Right hindlimb (tissue), 1 donor: Measurements from ENCODE around the gene SUMF1.

Experiments used
- DNase-seq: peaks from one replicate; pipeline ENCODE4 v3.0.0-alpha.2; 2018

SUMF1 gene

DNA sequence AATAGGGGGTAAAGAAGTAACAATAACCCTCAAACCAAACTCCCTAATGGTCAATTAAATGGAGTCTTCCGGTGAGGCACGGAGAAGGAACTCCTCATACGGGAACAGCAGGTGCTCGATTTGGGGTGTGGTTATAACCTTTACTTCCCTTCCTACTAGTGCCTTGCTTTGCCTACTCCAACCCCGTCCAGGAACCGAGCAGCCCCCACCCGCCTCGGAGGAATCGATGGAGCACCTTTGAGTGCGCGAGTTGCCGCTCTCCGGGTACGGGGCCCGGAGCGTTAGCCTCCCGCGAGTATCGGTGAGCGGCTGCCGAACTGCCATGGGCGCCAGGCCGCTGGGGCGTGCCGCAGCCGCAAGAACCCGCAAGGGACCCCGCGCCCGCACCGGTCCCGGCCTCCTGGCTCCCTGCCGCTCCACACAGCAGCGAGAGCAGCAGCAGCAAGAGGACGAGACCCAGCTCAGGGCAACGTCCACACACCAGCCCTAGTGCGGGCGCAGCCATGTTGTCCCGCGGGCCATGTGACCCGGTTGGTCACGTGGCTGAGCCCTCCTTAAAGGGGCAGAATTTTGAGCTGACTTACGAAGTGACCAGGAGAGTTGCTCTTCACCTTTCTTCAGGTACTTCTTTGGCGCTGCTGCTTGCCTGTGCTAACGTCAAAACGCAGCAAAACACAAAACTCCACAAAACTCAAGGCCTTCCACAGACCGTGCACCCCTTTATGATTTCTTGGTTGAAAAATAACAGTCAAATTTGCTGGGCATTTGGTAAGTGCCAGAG, at the start of gene SUMF1:
TSS of gene SUMF1 (minus strand) at position 529 of the 781 bp plus-strand sequence. CDS start at position 505, 24 bp downstream.
- peak; percentile 89 for DNase-seq

DNA sequence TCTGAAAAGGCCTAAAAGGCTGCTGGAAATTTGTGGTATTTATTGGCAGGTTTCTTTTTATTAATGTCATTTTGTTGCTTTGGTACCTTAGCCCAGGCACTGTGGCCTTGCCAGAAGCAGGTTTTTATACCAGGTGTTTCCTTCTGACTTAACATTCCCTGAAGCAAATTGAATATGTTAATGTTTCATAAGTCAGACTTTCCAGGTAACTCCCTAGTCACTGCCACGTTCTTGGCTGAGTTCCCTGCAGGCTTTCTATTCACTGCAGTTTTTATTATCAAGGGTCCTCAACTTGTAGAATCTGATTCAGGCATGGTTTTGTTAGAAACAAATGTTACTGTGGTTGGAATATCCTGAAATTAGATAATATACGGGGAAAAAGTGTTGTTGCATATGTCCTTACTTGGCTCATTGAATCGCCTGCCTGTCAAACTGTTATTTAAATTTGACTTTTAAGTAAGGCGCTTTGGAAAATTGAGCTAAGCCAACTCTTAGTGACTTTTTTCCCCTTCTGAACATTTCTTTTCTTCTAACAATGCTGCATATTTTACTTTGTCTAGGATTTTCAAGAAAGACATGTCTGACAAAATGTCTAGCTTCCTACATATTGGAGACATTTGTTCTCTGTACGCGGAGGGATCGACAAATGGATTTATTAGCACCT, 49.0 kb upstream of the SUMF1 start:
- peak; percentile 52 for DNase-seq

DNA sequence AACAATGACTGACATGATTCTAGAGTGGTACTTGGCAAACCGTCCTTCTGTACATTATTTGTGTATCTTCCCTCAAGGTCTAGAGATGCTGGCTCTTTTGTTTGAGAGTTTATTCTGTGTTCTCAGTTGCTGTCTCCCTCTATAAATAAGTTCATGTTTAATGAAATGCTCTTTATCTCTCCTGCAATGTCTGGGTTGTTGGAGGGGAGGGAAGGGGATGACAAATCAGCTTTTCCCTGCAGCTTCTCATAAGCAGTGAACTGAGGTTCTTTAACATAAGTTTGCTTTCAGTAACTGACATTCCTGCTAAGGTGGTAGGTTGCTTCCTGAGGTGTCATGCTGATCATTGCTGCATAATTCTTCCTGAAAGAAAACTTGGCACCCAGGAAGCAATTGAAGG, 47.8 kb upstream of the SUMF1 start:
- no peak for DNase-seq

DNA sequence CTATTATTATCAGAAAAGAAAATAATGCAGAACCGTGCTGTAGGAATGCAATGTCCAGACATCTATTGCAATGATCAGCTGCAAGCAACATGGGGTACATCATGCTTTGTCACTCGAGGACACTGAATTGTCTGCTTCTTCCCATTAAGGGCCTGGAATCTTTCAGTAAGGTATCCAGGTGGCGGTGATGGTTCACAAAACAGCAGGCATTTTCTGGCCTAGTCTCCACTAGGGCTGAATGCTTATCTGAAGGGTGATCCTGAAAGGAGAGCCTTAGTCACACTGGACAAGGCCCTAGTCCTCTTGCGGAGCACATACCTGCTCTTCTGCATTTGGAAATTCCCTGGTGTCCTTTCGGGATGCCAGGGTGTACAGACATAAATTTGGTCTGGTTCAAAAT, 47.3 kb upstream of the SUMF1 start:
- DNase-seq: no peak

DNA sequence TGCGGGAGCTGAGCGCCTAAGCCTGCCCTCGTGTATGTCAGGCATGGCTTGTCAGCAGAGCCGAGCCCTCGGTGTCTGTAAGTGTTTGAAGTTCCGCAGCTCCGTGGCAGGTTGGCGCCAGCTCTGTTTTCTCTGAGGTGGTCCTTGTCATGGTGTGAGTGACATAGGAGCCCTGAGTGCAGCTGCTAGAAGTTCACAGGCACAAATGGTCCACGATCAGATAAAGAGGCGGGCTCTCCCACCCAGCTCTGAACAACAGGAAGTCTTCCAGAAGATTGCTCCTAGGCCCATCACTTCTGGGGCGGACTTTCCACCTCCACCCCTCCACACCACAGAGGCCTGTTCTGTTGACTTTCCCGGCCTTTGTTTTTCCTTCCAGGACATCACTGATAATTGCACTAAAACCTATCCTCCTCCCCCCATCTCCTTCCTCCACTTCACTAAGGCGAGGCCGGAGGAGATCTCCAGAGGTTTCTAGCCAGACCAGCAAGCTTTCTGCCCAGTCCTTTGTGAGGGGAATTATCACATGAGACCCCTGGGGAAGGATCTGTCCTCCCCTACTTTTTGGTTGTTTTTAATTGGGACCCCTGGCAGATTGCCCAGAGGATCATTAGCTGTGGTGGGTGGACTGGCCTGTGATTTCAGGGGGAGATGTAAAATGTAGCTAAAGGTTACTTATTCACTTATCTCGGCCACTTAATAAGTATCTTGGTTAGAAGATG, 46.0 kb upstream of the SUMF1 start:
- DNase-seq: peak; percentile 47

DNA sequence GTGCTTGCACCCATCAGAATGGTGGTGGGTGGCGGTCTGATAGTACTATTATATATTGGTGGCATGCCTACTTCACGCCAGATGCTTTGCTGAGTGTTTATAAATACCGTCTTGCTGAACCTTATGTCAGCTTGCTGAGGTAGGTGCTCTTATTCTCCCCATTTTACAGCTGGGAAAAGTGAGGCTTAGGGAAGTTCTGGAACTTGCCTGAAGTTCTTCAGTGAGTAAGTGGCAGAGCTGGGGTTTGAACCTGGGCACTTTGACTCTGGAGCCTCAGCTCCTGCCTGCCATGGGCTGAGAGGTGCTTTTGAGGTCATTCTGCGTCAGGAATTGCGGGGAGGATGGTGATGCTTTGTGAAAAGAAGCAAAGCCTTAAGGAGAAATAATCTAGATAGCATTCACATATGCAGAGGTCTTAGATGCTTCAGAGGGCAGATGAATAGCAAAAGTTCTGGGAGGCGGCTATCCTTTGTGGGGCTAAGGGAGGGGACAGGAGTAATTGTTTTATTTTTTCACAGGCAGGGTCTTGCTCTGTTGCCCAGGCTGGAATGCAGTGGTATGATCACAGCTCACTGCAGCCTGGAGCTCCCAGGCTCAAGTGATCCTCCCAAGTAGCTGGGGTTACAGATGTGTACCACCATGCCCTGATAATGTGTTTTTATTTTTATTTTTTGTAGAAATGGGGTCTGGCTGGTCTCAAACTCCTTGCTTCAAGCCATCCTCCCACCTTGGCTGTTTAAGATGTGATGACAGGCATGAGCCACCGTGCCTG, 44.6 kb upstream of the SUMF1 start:
- DNase-seq: no peak

GRCh38 chr3:4509983-4510755, 43.1 kb upstream of the SUMF1 start:
- no peak for DNase-seq

DNA sequence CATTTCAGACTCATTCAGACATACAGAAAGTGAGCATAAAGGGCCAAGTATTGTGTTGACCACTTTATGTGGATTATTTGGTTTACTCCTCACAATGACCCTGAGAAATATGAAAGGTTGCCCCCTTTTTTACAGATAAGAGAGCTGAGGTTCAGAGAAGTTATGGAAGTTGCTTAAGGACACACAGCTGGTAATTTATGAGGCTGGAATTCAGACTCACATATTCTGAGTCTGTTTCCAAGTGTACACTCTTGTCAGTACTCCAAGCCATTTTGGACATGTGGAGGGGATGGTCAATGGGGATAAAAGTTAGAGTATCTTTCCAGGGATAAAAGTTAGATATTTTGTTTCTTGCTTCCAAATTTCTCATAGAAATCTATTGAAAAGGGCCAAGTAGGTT, 42.0 kb upstream of the SUMF1 start:
- DNase-seq: no peak

GRCh38 chr3:4508048-4508981, 41.2 kb upstream of the SUMF1 start:
- DNase-seq: no peak

- no peak for DNase-seq
These were observed 40.0 kb upstream of the SUMF1 start for GRCh38 chr3:4507024-4507596.

GRCh38 chr3:4506559-4507023, 39.5 kb upstream of the SUMF1 start:
- no peak for DNase-seq

GRCh38 chr3:4505688-4506558, 38.9 kb upstream of the SUMF1 start:
- DNase-seq: no peak

DNA sequence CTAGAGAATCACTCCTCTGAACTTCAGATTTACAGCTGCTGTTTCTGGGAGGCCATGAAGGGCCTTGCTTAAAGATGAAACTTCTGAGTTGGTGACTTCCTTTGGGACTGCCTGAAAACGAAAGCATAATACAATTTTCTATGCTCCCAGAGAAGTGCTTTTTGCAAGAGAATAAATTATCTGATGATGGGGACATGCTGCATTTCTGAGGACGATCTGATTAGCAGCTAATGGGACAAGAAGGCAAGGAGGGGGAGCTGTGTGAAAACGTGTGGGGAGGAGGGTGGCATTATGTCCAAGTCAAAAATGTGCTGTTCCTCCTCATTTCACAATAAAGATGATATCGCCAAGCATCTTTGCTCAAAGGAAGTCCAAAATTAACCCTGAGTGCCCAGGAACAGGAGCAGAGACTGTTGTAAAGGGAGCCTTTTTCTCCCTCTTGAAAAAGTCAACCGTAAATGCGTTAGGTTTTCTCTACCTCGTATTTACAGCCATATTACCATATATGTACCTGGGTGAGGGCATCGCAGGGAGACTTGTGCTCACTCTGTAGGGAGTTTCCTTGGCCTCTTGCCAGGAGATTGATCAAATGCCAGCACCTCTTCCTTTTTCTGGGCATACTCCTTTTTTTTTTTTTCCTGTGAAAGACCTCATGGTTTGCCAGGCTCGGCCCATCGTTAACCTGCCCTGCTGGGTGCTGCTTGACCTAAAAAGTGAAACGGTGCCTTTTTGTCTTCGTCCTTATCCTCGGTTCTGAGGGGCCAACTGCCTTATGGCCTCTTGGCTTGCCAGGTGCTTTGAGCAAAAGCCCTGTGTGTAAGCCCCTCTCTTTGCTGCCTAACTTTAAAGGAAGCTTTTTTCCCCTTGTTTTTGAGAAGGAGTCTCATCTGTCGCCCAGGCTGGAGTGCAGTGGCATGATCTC, 37.5 kb upstream of the SUMF1 start:
- no peak for DNase-seq

DNA sequence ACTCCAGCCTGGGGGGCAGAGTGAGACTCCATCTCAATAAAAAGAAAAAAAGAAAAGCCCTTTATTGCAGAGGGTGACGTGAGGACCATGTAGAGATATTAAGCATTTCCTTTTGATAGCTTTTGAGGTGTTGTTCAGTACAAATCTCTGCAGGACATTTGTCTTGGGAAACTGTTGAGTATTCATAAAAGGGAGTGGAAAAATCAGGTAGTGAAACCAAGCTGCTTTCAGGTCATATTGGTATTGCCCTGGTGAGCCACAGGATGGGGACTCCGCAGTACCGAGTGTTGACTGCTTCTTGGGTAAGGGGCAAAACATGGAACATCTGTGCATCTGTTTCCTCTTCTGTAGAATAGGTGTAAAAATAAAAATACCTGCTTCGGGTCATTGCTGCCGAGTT, 36.0 kb upstream of the SUMF1 start:
- DNase-seq: no peak

DNA sequence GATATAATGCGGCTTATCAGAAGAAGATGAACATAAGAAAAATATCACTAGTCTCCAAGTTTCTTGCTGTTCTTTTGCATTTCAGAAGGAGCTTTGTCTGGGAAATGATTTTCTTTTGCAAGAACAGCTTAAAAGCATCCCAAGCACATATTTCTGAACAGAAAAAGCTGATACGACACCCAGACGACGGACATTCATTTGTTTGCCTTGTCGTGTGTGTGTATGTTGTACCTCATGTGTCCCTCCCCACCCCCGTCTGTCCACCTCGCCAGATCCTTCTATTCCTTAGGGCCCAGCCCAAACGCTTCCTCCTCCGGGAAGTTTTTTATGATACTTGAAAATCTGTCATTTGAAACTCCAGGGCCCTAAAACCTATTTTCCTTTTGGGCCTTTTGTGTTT, 34.9 kb upstream of the SUMF1 start:
- DNase-seq: no peak

DNA sequence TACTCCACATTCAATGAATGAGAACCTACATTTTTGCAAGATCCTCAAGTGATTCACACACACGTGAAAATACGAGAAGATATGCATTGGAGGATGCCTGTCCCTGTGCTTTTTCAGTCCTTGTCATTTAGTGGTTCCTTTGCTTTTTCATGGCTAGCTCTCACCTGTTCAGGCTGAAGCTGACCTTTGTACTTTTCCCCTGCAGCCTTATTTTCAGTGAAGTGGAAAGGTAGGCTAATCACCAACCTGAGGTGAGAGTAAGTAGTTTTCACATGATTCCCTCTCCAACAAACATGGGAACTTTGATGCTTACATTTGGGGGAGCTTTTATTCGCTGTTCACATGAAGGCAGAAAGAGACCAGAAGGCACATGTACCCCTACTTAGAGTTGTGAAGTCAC, 34.4 kb upstream of the SUMF1 start:
- no peak for DNase-seq

DNA sequence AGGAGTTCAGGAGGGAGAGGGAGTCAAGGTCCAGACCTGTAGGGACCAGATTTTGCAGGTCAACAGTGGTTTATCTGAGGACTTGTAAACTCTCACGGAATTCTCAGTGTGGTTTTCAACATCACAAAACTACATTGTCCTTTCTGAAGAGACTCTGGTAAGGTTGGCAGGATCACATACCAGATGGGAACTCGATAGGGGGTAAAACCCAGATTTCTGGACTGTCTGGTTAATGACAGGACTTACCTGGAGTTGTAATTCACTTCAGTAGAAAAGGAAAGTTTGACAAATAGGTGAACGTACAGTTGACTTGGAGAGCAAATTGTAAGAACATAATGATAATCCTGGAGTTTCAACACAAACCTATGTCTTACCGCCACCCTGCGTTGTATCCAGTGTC, 31.4 kb upstream of the SUMF1 start:
- DNase-seq: no peak

GRCh38 chr3:4497843-4498324, 30.8 kb upstream of the SUMF1 start:
- no peak for DNase-seq
